ENCODE data around the gene CTLA4.

Gene CTLA4

GRCh38 chr2:203918264-203918663 is 50.7 kb downstream of the CTLA4 start:
- Histone ChIP-seq H3K79me2 (ENCODE audit: insufficient read depth, low read length) (no peaks in the 10 kb centered on the region), H3K4me3 (ENCODE audit: low read depth, low read length, poor library complexity, severe bottlenecking) (no peak overlapping the region), H2AFZ (ENCODE audit: low read length) (no peak overlapping the region), H4K20me1 (ENCODE audit: insufficient read depth, low read length) (no peaks in the 10 kb centered on the region), H3K4me2 (ENCODE audit: low read length) (no peak overlapping the region), H3K9me2 (ENCODE audit: low read depth, low read length) (no peaks in the 10 kb centered on the region; the same call in 1 of the 2 replicates), H3F3A (ENCODE audit: insufficient read depth, low read length) (no peaks in the 10 kb centered on the region), H3K27me3 (ENCODE audit: insufficient read depth, low read length) (no peaks in the 10 kb centered on the region), H3K4me1 (ENCODE audit: insufficient read depth, low read length, severe bottlenecking) (no peaks in the 10 kb centered on the region), H3K36me3 (ENCODE audit: insufficient read depth, low read length) (no peaks in the 10 kb centered on the region), H3K9me3 (ENCODE audit: low read length) (no peaks in the 10 kb centered on the region), H3K9ac (ENCODE audit: low read length) (no peak overlapping the region), H3K27ac (ENCODE audit: low read depth, low read length, poor library complexity, severe bottlenecking) (no peak overlapping the region)
- no peak for TF ChIP-seq CTCF (IDR thresholded peaks at IDR 0.05; ENCODE audit: low read length)
- TF ChIP-seq EZH2 (IDR thresholded peaks at IDR 0.05; ENCODE audit: borderline replicate concordance, low read length): no peak

- no peak overlapping the region for H3K9ac ChIP-seq (ENCODE audit: low read length)
- no peak overlapping the region for H3K27ac ChIP-seq (ENCODE audit: low read depth, low read length, poor library complexity, severe bottlenecking)
- H3K4me1 ChIP-seq (ENCODE audit: insufficient read depth, low read length, severe bottlenecking): no peaks in the 10 kb centered on the region
- no peaks in the 10 kb centered on the region; the same call in 1 of the 2 replicates for H3K9me2 ChIP-seq (ENCODE audit: low read depth, low read length)
- no peak overlapping the region for H3K4me3 ChIP-seq (ENCODE audit: low read depth, low read length, poor library complexity, severe bottlenecking)
- H3F3A ChIP-seq (ENCODE audit: insufficient read depth, low read length): no peaks in the 10 kb centered on the region
- no peaks in the 10 kb centered on the region for H3K36me3 ChIP-seq (ENCODE audit: insufficient read depth, low read length)
- no peak overlapping the region for H3K4me2 ChIP-seq (ENCODE audit: low read length)
- no peaks in the 10 kb centered on the region for H3K27me3 ChIP-seq (ENCODE audit: insufficient read depth, low read length)
- H3K9me3 ChIP-seq (ENCODE audit: low read length): no peaks in the 10 kb centered on the region
- no peak overlapping the region for H2AFZ ChIP-seq (ENCODE audit: low read length)
- no peaks in the 10 kb centered on the region for H4K20me1 ChIP-seq (ENCODE audit: insufficient read depth, low read length)
- H3K79me2 ChIP-seq (ENCODE audit: insufficient read depth, low read length): no peaks in the 10 kb centered on the region
- no peak for TF ChIP-seq EZH2 (IDR thresholded peaks at IDR 0.05; ENCODE audit: borderline replicate concordance, low read length)
- no peak for TF ChIP-seq CTCF (IDR thresholded peaks at IDR 0.05; ENCODE audit: low read length)
Measured at GRCh38 chr2:203918839-203919238, 51.3 kb downstream of the CTLA4 start.

All from OCI-LY1 (cell line).